Measurements from ENCODE around the gene TDRD7.

TDRD7 gene

GRCh38 chr9:97508852-97509251 is 97.0 kb downstream of the TDRD7 start:
- H3K9me3 ChIP-seq (ENCODE audit: control insufficient read depth in 5 of 5, low read length in 5 of 5) = no peaks in the 10 kb centered on the region
- H3K27ac ChIP-seq (ENCODE audit: low read depth, low read length) = no peak overlapping the region
- H3K4me1 ChIP-seq (ENCODE audit: control insufficient read depth in 5 of 5, insufficient read depth in 5 of 5, low read length in 5 of 5) = no peaks in the 10 kb centered on the region
- peaks cover 0 to 6% (median 0%) of the 10 kb centered on the region in 5 donors for H3K27me3 ChIP-seq (ENCODE audit: control insufficient read depth in 5 of 5, insufficient read depth in 4 of 5, low read length in 5 of 5)
- no peaks in the 10 kb centered on the region for H3K36me3 ChIP-seq (ENCODE audit: control insufficient read depth in 5 of 5, insufficient read depth in 5 of 5, low read length in 5 of 5)
- no peak overlapping the region for H3K4me3 ChIP-seq (ENCODE audit: low read depth in 1 of 5, low read length in 5 of 5)
- no peak overlapping the region for H3K9ac ChIP-seq (ENCODE audit: low read length in 5 of 5)

- Histone ChIP-seq H3K9me3 (ENCODE audit: control insufficient read depth in 5 of 5, low read length in 5 of 5) (no peaks in the 10 kb centered on the region), H3K4me3 (ENCODE audit: low read depth in 1 of 5, low read length in 5 of 5) (no peak overlapping the region), H3K36me3 (ENCODE audit: control insufficient read depth in 5 of 5, insufficient read depth in 5 of 5, low read length in 5 of 5) (no peaks in the 10 kb centered on the region), H3K9ac (ENCODE audit: low read length in 5 of 5) (no peak overlapping the region), H3K27me3 (ENCODE audit: control insufficient read depth in 5 of 5, insufficient read depth in 4 of 5, low read length in 5 of 5) (no peaks in the 10 kb centered on the region), H3K4me1 (ENCODE audit: control insufficient read depth in 5 of 5, insufficient read depth in 5 of 5, low read length in 5 of 5) (no peaks in the 10 kb centered on the region), H3K27ac (ENCODE audit: low read depth, low read length) (no peak overlapping the region)
These were observed 99.1 kb downstream of the TDRD7 start for GRCh38 chr9:97510797-97511654.

GRCh38 chr9:97511655-97512427 is 99.9 kb downstream of the TDRD7 start:
- Histone ChIP-seq H3K4me1 (ENCODE audit: control insufficient read depth in 5 of 5, insufficient read depth in 5 of 5, low read length in 5 of 5) (peaks cover 0 to 5% (median 0%) of the 10 kb centered on the region in 5 donors), H3K36me3 (ENCODE audit: control insufficient read depth in 5 of 5, insufficient read depth in 5 of 5, low read length in 5 of 5) (no peaks in the 10 kb centered on the region), H3K27ac (ENCODE audit: low read depth, low read length) (no peak overlapping the region), H3K9ac (ENCODE audit: low read length in 5 of 5) (no peak overlapping the region), H3K9me3 (ENCODE audit: control insufficient read depth in 5 of 5, low read length in 5 of 5) (no peaks in the 10 kb centered on the region), H3K27me3 (ENCODE audit: control insufficient read depth in 5 of 5, insufficient read depth in 4 of 5, low read length in 5 of 5) (peaks cover 0 to 4% (median 0%) of the 10 kb centered on the region in 5 donors), H3K4me3 (ENCODE audit: low read depth in 1 of 5, low read length in 5 of 5) (no peak overlapping the region)

- H3K36me3 ChIP-seq (ENCODE audit: control insufficient read depth in 5 of 5, insufficient read depth in 5 of 5, low read length in 5 of 5) = no peaks in the 10 kb centered on the region
- H3K27ac ChIP-seq (ENCODE audit: low read depth, low read length) = no peak overlapping the region
- no peak overlapping the region for H3K4me3 ChIP-seq (ENCODE audit: low read depth in 1 of 5, low read length in 5 of 5)
- peaks cover 0 to 5% (median 0%) of the 10 kb centered on the region in 5 donors for H3K4me1 ChIP-seq (ENCODE audit: control insufficient read depth in 5 of 5, insufficient read depth in 5 of 5, low read length in 5 of 5)
- no peaks in the 10 kb centered on the region for H3K9me3 ChIP-seq (ENCODE audit: control insufficient read depth in 5 of 5, low read length in 5 of 5)
- H3K27me3 ChIP-seq (ENCODE audit: control insufficient read depth in 5 of 5, insufficient read depth in 4 of 5, low read length in 5 of 5) = peaks cover 0 to 4% (median 0%) of the 10 kb centered on the region in 5 donors
- H3K9ac ChIP-seq (ENCODE audit: low read length in 5 of 5) = no peak overlapping the region
These were observed 101.2 kb downstream of the TDRD7 start for GRCh38 chr9:97512966-97513560.

- H3K27ac ChIP-seq (ENCODE audit: low read depth, low read length) = no peak overlapping the region
- peaks cover 0 to 5% (median 0%) of the 10 kb centered on the region in 5 donors for H3K4me1 ChIP-seq (ENCODE audit: control insufficient read depth in 5 of 5, insufficient read depth in 5 of 5, low read length in 5 of 5)
- H3K9me3 ChIP-seq (ENCODE audit: control insufficient read depth in 5 of 5, low read length in 5 of 5) = no peaks in the 10 kb centered on the region
- H3K27me3 ChIP-seq (ENCODE audit: control insufficient read depth in 5 of 5, insufficient read depth in 4 of 5, low read length in 5 of 5) = peaks cover 0 to 4% (median 0%) of the 10 kb centered on the region in 5 donors
- H3K36me3 ChIP-seq (ENCODE audit: control insufficient read depth in 5 of 5, insufficient read depth in 5 of 5, low read length in 5 of 5) = no peaks in the 10 kb centered on the region
- H3K4me3 ChIP-seq (ENCODE audit: low read depth in 1 of 5, low read length in 5 of 5) = no peak overlapping the region
- H3K9ac ChIP-seq (ENCODE audit: low read length in 5 of 5) = no peak overlapping the region
These were observed 102.6 kb downstream of the TDRD7 start for GRCh38 chr9:97514531-97514930.

GRCh38 chr9:97515662-97516061 is 103.8 kb downstream of the TDRD7 start:
- no peak overlapping the region for H3K9ac ChIP-seq (ENCODE audit: low read length in 5 of 5)
- no peak overlapping the region for H3K4me3 ChIP-seq (ENCODE audit: low read depth in 1 of 5, low read length in 5 of 5)
- H3K4me1 ChIP-seq (ENCODE audit: control insufficient read depth in 5 of 5, insufficient read depth in 5 of 5, low read length in 5 of 5) = peaks cover 0 to 5% (median 0%) of the 10 kb centered on the region in 5 donors
- no peaks in the 10 kb centered on the region for H3K36me3 ChIP-seq (ENCODE audit: control insufficient read depth in 5 of 5, insufficient read depth in 5 of 5, low read length in 5 of 5)
- H3K27ac ChIP-seq (ENCODE audit: low read depth, low read length) = no peak overlapping the region
- H3K9me3 ChIP-seq (ENCODE audit: control insufficient read depth in 5 of 5, low read length in 5 of 5) = no peaks in the 10 kb centered on the region
- H3K27me3 ChIP-seq (ENCODE audit: control insufficient read depth in 5 of 5, insufficient read depth in 4 of 5, low read length in 5 of 5) = peaks cover 0 to 4% (median 0%) of the 10 kb centered on the region in 5 donors

- Histone ChIP-seq H3K36me3 (ENCODE audit: control insufficient read depth in 5 of 5, insufficient read depth in 5 of 5, low read length in 5 of 5) (no peaks in the 10 kb centered on the region), H3K9me3 (ENCODE audit: control insufficient read depth in 5 of 5, low read length in 5 of 5) (no peaks in the 10 kb centered on the region), H3K27me3 (ENCODE audit: control insufficient read depth in 5 of 5, insufficient read depth in 4 of 5, low read length in 5 of 5) (peaks cover 0 to 4% (median 0%) of the 10 kb centered on the region in 5 donors), H3K4me3 (ENCODE audit: low read depth in 1 of 5, low read length in 5 of 5) (no peak overlapping the region), H3K4me1 (ENCODE audit: control insufficient read depth in 5 of 5, insufficient read depth in 5 of 5, low read length in 5 of 5) (peaks cover 0 to 5% (median 0%) of the 10 kb centered on the region in 5 donors), H3K9ac (ENCODE audit: low read length in 5 of 5) (no peak overlapping the region), H3K27ac (ENCODE audit: low read depth, low read length) (no peak overlapping the region)
These were observed 104.2 kb downstream of the TDRD7 start for GRCh38 chr9:97516111-97516510.

- Histone ChIP-seq H3K4me1 (ENCODE audit: control insufficient read depth in 5 of 5, insufficient read depth in 5 of 5, low read length in 5 of 5) (peaks cover 0 to 5% (median 0%) of the 10 kb centered on the region in 5 donors), H3K36me3 (ENCODE audit: control insufficient read depth in 5 of 5, insufficient read depth in 5 of 5, low read length in 5 of 5) (no peaks in the 10 kb centered on the region), H3K27me3 (ENCODE audit: control insufficient read depth in 5 of 5, insufficient read depth in 4 of 5, low read length in 5 of 5) (peaks cover 0 to 4% (median 0%) of the 10 kb centered on the region in 5 donors), H3K27ac (ENCODE audit: low read depth, low read length) (no peak overlapping the region), H3K4me3 (ENCODE audit: low read depth in 1 of 5, low read length in 5 of 5) (no peak overlapping the region), H3K9me3 (ENCODE audit: control insufficient read depth in 5 of 5, low read length in 5 of 5) (no peaks in the 10 kb centered on the region), H3K9ac (ENCODE audit: low read length in 5 of 5) (peak overlapping the region in 1 of 5 donors; percentile 8)
These were observed 105.6 kb downstream of the TDRD7 start for GRCh38 chr9:97517331-97518089.

- Histone ChIP-seq H3K27me3 (ENCODE audit: control insufficient read depth in 5 of 5, insufficient read depth in 4 of 5, low read length in 5 of 5) (peaks cover 0 to 4% (median 0%) of the 10 kb centered on the region in 5 donors), H3K9ac (ENCODE audit: low read length in 5 of 5) (no peak overlapping the region), H3K27ac (ENCODE audit: low read depth, low read length) (no peak overlapping the region), H3K4me1 (ENCODE audit: control insufficient read depth in 5 of 5, insufficient read depth in 5 of 5, low read length in 5 of 5) (peaks cover 0 to 5% (median 0%) of the 10 kb centered on the region in 5 donors), H3K36me3 (ENCODE audit: control insufficient read depth in 5 of 5, insufficient read depth in 5 of 5, low read length in 5 of 5) (no peaks in the 10 kb centered on the region), H3K4me3 (ENCODE audit: low read depth in 1 of 5, low read length in 5 of 5) (no peak overlapping the region), H3K9me3 (ENCODE audit: control insufficient read depth in 5 of 5, low read length in 5 of 5) (no peaks in the 10 kb centered on the region)
These were observed 106.4 kb downstream of the TDRD7 start for GRCh38 chr9:97518166-97518908.
